Measurements from ENCODE around the gene INTS12. TPM values are rescaled to one million over a fixed set of nuclear protein-coding genes. Genes with fewer than 3 reads are reported as not detected.

INTS12 gene
- total and polyA plus RNA-seq, 2 of the 8 experiments (the other 6 are each of a cell fraction or from before 2014, with no cell fraction given): 12.3 to 14.1 TPM

- H3K36me3 ChIP-seq (ENCODE audit: control insufficient read depth in 2 of 4, insufficient read depth in 4 of 4, low read length in 3 of 4): peaks cover 0 to 33% (median 4%) of the 10 kb centered on the region in 4 experiments; a peak in 4 of 8 replicates
- H3K79me1 ChIP-seq (ENCODE audit: low read depth, low read length): no peaks in the 10 kb centered on the region
- H3K56ac ChIP-seq (replicated peaks; ENCODE audit: insufficient read length, low read depth, low read length): no peak overlapping the region
- H2BK15ac ChIP-seq (ENCODE audit: low read length): no peak overlapping the region
- no peaks in the 10 kb centered on the region for H4K20me1 ChIP-seq (replicated peaks in 1 of 2; ENCODE audit: control insufficient read depth in 1 of 2, insufficient read depth in 2 of 2, low read length in 2 of 2)
- no peaks in the 10 kb centered on the region for H3K23me2 ChIP-seq (ENCODE audit: low read depth, low read length)
- no peak overlapping the region for H2BK12ac ChIP-seq (ENCODE audit: low read depth, low read length)
- DNase-seq (ENCODE audit: low read depth in 1 of 2, low spot score in 2 of 2): no peak
- no peak overlapping the region for H4K8ac ChIP-seq (ENCODE audit: extremely low read depth, insufficient read depth, low read length)
- no peak overlapping the region for H3K18ac ChIP-seq (ENCODE audit: extremely low read depth, low read length)
- POLR2A ChIA-PET (ENCODE audit: partially characterized antibody): no interaction called here
- no peak overlapping the region for H4K91ac ChIP-seq (replicated peaks; ENCODE audit: insufficient read length, low read length)
- H3K23ac ChIP-seq (ENCODE audit: insufficient read length): no peak overlapping the region
- H3K14ac ChIP-seq (ENCODE audit: insufficient read length): no peak overlapping the region
- H3K9ac ChIP-seq (replicated peaks in 1 of 4; ENCODE audit: extremely low read depth in 1 of 4, low read depth in 3 of 4, low read length in 3 of 4): no peak overlapping the region
- no peak overlapping the region for H2BK5ac ChIP-seq (ENCODE audit: low read depth, low read length)
- TF ChIP-seq EZH2 (IDR thresholded peaks at IDR 0.05; ENCODE audit: low read depth, low read length, severe bottlenecking): no peak
- H3K79me2 ChIP-seq (ENCODE audit: control insufficient read depth in 1 of 2, insufficient read depth in 2 of 2, low read length in 2 of 2): no peaks in the 10 kb centered on the region
- H2AK5ac ChIP-seq (ENCODE audit: low read depth, low read length): no peak overlapping the region
- WGBS, 2 experiments (ENCODE audit: extremely low coverage in 1 of 2, insufficient coverage in 1 of 2, insufficient read length in 1 of 2, insufficient replicate concordance in 2 of 2, low coverage in 1 of 2, low lambda C conversion rate in 2 of 2, missing lambda C conversion rate in 1 of 2): 86% methylated on average over 2 of the region's 2 CpGs; no CpG with 5 or more reads in 1 of the 2 experiments
- no peak overlapping the region for H3K4me3 ChIP-seq (ENCODE audit: extremely low read depth in 1 of 4, insufficient read depth in 2 of 4, low read depth in 3 of 4, low read length in 4 of 4)
- H3K4ac ChIP-seq (replicated peaks; ENCODE audit: insufficient read length, low read depth, low read length): no peak overlapping the region
- no peak for FAIRE-seq
- no peak overlapping the region for H3K4me2 ChIP-seq (ENCODE audit: insufficient read depth in 1 of 2, low read depth in 2 of 2, low read length in 2 of 2)
- no peaks in the 10 kb centered on the region for H3K9me3 ChIP-seq (ENCODE audit: insufficient read depth in 2 of 2, low read depth in 1 of 2, low read length in 1 of 2)
- H2AFZ ChIP-seq (ENCODE audit: low read length): no peak overlapping the region
- H2BK20ac ChIP-seq (ENCODE audit: low read length): no peak overlapping the region
- no peak overlapping the region for H2BK120ac ChIP-seq (replicated peaks; ENCODE audit: low read depth, low read length)
- no peak overlapping the region for H3K27ac ChIP-seq (ENCODE audit: low read depth, low read length)
- no peaks in the 10 kb centered on the region for H3K27me3 ChIP-seq (replicated peaks in 1 of 4; ENCODE audit: control insufficient read depth in 3 of 4, extremely low read depth in 1 of 4, insufficient read depth in 3 of 4, low read length in 3 of 4)
- no peaks in the 10 kb centered on the region for H3K4me1 ChIP-seq (replicated peaks in 1 of 4; ENCODE audit: control insufficient read depth in 3 of 4, insufficient read depth in 4 of 4, low read length in 3 of 4)
- CTCF ChIA-PET (ENCODE audit: partially characterized antibody): no interaction called here
- H4K5ac ChIP-seq (ENCODE audit: insufficient read length, low read depth, low read length): no peak overlapping the region
Measured at GRCh38 chr4:105725623-105726022, 17.1 kb upstream of the INTS12 start.
